ENCODE results near the gene SNAI1.
"Not testable (repeated sequence)": the region's sequence is repeated elsewhere in the genome, so short reads cannot be mapped to it uniquely, and the experiment has no call there.

Gene SNAI1

DNA sequence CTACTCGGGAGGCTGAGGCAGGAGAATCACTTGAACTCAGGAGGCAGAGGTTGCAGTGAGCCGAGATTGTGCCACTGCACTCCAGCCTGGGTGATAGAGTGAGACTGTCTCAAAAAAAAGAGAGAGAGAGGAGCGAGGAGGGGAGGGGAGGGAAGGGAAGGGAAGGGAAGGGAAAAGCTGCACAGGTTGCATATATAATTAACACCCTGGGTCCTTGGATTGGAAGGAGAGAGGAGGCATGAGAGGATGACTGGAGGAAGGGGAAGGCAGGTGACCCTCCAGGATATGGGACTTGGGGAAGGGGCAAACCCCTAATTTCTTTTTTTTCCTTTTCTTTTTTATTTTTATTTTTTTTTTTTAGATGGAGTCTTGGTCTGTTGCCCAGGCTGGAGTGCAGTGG lies 28.8 kb downstream of the SNAI1 start:
- in situ Hi-C loops (cut with MboI; ENCODE audit: low sequenced_read_pairs), result not testable (repeated sequence)

DNA sequence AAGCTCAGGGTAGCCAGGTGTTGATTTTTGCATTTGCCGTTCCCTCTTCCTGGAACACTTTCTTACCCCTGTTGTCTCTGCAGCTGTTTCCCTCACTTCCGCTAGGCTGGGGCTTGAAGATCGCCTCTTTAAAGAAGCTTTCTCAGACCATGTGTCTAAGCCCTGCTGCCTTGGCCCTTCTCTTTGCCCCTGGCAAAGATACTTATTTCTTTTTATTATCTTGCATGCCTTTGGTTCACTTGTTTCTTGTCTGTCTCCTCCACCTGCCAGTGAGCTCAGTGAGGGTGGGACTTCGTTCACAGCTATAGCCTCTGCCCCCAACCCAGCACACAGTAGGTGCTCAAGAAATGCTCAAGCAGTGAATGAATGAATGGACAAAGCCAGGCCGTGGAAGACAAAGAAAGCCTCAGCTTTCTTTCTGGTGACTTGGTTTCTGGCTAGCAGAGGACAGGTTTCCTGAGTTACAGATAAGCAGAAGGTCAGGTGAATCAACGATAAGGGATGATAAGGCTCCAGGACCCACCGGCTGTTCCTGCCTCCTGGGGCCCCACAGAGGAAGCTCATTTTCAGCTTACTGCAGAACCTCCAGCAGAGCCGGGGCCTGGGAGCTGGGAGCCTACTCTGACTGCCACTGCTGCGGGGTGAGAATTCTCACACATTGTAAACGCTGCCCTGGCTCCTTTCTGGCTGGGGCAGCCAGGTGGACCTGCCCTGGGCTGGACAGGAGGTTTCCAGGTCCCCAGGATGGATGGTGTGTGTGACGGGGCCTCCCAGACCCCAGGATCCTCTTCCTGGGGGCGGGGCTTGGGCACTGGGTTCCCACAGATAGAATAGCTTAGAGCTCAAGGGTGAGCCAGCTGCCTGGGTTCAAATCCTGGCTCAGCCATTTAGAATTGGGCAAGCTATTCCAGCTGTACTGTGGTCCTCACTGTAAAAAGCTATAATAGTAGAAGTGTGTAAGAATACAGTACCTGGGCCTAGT lies 29.8 kb downstream of the SNAI1 start:
- in situ Hi-C loops (cut with MboI; ENCODE audit: low sequenced_read_pairs), result no loop called here

GRCh38 chr20:50013976-50014375 lies 31.2 kb downstream of the SNAI1 start:
- in situ Hi-C loops (cut with MboI; ENCODE audit: low sequenced_read_pairs), result no loop called here

GRCh38 chr20:50014570-50015562 lies 32.1 kb downstream of the SNAI1 start:
- in situ Hi-C loops (cut with MboI; ENCODE audit: low sequenced_read_pairs), result no loop called here

DNA sequence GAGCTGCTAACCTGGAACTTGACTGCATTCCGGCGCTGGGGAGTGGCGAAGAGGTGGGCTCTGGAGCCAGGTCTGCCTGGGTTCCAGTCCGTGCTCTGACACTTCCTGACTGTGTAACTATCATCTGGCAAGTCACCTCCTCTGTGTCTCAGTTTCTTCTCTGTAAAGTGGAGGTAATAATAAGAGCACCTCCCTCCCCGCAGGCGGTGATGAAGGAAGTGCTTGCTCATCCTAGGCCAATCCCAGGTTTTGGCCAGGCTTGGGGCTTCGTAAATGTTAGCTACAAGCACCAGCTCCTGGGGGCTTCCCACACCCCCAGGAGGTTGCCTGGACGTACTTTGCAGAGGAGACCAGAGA lies 32.8 kb downstream of the SNAI1 start:
- in situ Hi-C loops (cut with MboI; ENCODE audit: low sequenced_read_pairs), result no loop called here

DNA sequence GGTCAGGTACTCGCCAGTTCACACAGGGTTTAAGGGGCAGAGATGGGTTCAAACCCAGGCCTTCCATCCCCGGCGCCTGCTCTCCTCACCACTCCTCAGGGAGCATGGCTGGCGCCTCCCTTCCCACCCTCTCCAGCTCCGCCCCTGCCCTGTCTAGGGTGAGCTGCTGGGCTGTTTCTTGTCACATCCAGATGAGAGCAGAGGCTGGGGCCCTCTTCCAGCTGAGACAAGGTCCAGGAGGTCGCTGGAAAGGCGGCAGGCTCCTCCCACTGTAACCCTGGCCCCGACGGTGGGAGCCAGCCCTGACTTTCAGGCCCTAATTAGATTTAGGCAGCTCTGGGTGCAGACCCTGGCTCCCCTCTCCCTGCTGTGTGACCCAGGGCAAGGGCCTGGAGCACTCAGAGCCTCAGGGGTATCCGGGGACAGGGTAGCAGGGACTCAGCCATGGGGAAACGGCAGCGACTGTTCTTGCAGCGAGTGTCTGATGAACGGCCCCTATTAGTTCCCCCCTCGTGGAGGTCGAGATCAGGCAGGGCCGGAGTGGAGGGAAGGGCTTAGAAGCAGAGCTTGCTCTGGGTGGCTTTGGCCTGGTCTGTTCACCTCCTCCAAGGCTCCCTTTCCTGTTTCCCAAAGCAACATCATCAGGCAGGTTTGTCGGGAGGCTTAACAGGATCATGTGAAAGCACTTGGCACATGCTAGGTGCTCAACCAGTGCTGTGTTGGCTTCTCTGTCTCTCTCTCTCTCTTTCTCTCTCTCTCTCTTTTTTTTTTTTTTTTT lies 33.4 kb downstream of the SNAI1 start:
- in situ Hi-C loops (cut with MboI; ENCODE audit: low sequenced_read_pairs), result no loop called here

GRCh38 chr20:50017160-50017559 lies 34.4 kb downstream of the SNAI1 start:
- in situ Hi-C loops (cut with MboI; ENCODE audit: low sequenced_read_pairs), result no loop called here

- in situ Hi-C loops (cut with MboI; ENCODE audit: low sequenced_read_pairs), result no loop called here
Measured at GRCh38 chr20:50017576-50018248, 34.9 kb downstream of the SNAI1 start.

GRCh38 chr20:50019466-50020256 lies 36.9 kb downstream of the SNAI1 start:
- in situ Hi-C loops (cut with MboI; ENCODE audit: low sequenced_read_pairs), result no loop called here

DNA sequence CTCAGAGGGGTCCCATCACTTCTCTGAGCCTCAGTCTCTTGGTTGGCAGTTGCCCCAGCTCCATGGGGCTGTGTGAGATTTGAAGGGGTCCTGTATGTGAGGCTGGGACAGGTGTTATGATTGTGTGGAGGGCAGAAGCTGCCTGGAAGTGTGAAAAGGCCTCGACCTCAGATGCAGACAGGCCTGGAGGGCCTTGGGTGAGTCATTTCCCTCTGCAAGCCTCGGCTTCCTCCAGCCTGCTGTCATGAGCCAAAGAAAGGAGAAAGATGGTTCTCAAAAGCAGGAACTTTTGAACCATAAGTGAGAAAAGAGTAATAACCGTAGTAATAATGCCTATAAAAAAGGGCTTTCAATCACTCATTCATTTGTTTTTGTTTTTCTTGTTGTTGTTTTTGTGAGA lies 37.5 kb downstream of the SNAI1 start:
- in situ Hi-C loops (cut with MboI; ENCODE audit: low sequenced_read_pairs), result no loop called here

DNA sequence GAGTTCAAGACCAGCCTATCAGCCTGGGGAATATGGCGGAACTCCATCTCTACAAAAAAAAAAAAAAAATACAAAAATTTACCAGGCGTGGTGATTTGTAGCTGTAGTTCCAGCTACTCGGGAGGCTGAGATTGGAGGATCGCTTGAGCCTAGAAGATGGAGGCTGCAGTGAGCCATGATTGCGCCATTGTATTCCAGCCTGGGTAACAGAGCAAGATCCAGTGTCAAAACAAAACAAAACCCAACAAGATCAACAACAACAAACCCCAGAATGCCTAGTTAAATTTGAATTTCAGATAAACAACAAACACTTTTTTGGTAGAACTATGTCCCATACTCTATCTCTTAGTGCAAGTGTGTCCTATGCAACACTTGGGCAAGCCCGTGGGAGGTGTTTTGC lies 39.9 kb downstream of the SNAI1 start:
- in situ Hi-C loops (cut with MboI; ENCODE audit: low sequenced_read_pairs), result no loop called here

GRCh38 chr20:50023116-50023805 lies 40.5 kb downstream of the SNAI1 start:
- in situ Hi-C loops (cut with MboI; ENCODE audit: low sequenced_read_pairs), result no loop called here

- in situ Hi-C loops (cut with MboI; ENCODE audit: low sequenced_read_pairs), result no loop called here
Measured at GRCh38 chr20:50026746-50027575, 44.2 kb downstream of the SNAI1 start.

DNA sequence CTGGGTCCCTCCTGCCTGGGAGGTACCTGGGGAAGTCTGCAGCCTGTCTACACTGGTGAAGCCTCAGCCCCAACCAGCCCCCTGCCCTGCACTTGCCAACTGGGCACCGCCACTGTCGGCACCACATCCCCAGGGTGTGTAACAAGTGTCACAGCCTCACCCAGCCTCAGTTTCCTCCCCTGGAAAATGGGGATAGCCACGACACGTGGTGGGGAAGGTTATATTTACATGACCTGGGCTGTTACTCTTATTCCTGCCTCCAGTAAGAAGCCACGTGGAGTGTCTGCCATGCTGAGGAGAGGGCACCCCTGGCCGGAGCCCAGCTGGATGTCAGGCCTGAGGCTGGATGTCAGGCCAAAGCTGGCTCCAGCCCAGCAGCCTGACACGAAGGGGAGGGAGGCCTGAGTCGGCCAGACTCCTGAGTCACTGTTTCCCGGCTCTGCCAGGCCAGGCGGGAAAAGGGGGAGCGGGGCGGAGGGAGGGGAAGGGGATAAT lies 44.9 kb downstream of the SNAI1 start:
- in situ Hi-C loops (cut with MboI; ENCODE audit: low sequenced_read_pairs), result no loop called here

- in situ Hi-C loops (cut with MboI; ENCODE audit: low sequenced_read_pairs), result no loop called here
Measured at GRCh38 chr20:50029083-50029696, 46.4 kb downstream of the SNAI1 start.

DNA sequence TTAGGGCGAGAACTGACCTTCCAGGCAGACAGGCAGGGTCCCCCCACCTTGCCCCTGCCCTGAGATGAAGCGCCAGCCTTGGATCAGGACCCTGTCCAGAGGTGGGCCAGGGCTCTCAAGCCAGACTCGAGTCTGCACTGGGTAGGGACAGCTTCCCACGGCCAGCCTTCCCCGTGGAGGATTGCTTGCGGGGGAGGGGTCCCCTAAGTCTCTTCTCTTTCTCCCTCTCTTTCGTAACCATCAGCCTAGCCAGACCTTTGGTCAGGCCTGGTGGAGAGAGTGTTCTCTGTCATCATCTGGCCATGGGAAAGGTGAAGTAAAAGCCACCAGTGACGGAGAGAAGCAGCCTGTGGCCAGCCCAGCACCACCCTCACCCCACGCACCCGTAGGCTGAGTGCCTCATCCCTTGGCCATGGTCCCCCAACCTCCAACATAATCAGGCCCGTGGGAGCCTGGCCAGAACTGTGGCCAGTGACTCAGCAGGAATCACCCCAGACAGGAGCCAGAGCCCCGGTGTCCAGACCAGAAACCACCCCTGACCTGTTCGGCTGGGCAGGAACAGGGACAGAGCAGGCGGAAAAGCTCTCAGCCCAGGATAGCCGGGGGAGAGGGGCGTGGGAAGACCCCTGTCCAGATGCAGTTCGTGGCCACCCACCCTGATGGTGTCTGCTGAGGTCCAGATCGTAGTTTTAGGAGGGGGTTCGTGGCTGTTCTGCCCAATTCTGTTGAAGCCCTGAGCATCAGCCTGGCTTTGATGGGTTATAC lies 47.1 kb downstream of the SNAI1 start:
- in situ Hi-C loops (cut with MboI; ENCODE audit: low sequenced_read_pairs), result no loop called here
